GM19035 (cell line): ENCODE results near the gene CHN1.

Experiments
- ATAC-seq: cut with Tn5 transposase; IDR thresholded peaks from one replicate; pipeline ENCODE4 v1.9.1; 2021; ENCODE audit not compliant: unreplicated experiment

The CHN1 gene

GRCh38 chr2:174772472-174772801 lies 232.7 kb downstream of the CHN1 start:
- ATAC-seq = no peak

- ATAC-seq = peak; percentile 85
Observed at GRCh38 chr2:174771631-174772471, 233.3 kb downstream of the CHN1 start.

DNA sequence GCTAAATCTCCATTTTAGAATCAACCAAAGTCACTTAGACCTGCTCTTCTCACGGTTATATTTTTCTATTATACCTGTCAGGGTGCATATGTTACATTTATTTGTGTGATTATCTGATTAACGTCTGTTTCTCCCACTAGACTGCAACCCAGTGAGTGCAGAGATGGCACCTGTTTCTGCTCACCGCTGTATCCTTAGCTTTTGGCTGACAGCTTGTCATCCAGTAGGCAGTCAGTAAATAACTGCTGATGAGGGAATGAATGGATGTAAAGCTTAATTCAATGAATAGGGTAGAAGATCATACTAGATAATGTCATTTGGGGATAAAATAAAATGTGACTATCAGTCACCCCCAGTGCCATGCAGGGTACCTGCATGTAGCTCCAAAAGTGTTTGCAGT lies 234.0 kb downstream of the CHN1 start:
- no peak for ATAC-seq

DNA sequence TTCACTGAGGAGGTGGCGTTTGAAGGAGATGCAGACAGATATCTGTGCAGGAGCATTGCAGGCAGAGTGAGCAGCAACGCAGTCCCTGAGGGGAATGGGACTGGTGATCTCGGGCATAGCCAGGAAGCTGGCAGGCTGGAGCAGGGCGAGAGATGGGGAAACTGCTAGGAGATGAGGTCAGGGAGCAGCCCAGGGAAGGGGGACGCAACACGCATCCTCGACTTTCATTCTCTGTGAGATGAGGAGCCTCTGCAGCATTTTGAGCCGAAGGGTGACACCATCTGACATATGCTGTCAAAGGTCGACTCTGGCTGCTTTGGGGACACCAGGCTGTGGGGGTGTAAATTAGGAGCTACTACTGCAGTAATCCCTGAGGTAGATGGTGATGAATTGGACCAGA lies 236.6 kb downstream of the CHN1 start:
- no peak for ATAC-seq

DNA sequence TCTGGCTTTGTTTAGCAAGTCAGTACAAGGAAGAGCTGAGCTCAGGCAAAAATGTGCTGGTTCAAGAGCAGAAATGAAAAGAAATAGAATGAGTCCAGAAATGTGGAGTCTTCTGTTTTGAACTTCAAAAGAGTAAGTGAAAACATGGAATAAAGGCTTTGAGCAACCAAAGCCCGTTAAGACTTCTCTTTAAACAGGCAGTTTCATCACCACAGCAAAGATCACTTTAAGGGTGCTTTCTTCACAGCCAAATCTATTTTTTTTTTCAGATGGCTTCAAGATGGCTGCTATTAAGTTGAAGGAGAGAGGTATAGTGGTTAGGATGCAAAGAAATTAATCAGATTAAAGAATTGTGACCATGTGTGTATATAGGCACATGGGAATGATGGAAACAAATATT lies 238.9 kb downstream of the CHN1 start:
- no peak for ATAC-seq

DNA sequence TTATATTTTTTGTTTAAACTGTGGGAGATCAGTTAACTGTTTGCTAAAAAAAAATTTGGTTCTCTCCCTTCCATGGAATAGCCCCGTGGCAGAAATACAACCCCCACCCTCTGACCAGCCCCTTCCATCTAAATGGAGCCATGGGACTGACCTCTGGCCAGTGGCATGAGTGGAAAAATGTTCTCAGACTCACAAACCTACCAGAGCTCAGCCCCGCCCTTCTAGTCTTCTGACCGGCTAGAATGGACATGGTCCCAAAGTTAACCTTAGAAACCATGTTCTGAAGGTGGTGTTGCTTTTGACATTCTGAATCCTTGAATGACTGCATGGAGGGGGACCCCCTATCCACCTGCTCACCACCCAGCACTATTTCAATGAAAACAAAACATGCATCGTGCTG lies 239.6 kb downstream of the CHN1 start:
- ATAC-seq = no peak

- ATAC-seq = no peak
Observed at GRCh38 chr2:174764280-174765255, 240.6 kb downstream of the CHN1 start, which contains the start of gene CHRNA1. Gene CHRNA1 (minus strand): TSS chr2:174764472. CDS start chr2:174764394, 78 bp downstream.

DNA sequence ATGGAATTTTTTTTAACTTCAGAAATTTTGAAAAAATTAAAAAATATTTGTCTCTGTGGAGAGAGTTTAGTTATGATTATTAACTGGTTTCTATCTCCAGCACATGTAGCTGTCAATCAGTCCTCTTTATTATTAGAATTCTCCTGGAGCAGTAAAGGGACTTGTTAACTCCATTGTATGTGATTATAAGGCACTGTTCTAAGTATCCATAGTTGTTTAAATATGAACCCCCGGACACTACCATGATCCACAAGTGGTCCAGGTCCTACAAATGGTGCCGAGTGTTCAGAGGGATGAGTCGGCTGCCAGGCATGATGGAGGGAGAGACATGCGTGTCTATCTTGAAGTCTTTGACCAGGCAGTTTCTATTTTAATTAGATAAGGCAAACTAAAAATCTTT lies 241.4 kb downstream of the CHN1 start:
- no peak for ATAC-seq

DNA sequence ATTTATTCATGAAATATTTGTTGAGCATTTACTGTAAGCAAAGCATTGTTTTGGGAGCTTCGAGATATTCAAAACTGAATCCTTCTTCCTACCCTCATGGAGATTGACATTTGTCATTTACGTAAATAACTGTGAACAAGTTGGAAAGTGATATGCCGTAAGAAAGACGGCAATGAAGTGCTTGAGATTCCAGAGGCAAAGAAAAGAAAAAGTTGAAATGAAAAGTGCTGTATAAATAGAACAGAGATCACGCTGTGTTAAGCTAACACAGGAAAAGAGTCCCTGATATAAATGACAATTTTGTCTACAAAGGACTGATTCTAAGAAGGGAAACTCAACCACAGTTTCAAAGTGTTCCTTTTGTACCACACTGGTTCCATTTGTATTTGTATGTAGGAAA lies 242.7 kb downstream of the CHN1 start:
- ATAC-seq = no peak

- no peak for ATAC-seq
Observed at GRCh38 chr2:174761837-174762236, 243.3 kb downstream of the CHN1 start.

DNA sequence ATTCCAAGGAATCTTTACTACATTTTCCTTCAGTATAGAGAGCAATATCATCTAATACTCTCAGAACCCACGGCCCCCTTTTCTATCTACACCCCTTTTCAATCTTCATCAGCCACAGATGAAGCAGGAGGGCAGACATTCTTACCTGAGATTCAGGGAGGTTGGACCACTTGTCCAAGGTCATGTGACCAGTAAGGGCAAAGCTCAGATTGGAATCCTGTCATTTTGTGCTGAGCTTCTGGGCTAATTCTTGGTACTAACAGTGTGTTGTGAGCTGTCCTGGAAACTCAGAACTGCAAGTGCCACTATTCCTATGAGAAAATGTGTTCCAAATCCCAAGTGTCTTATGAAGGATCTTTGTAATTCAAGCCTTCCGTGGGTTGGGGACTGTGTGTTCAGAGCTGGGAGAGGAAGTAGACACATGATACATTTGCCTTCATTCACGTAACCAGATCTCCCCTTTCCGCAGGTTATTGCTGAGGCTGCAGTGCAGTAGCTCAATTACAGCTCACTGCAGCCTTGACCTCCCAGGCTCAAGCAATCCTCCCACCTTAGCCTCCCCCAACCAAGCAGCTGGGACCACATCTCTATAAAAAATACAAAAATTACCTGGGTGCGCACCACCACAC lies 244.2 kb downstream of the CHN1 start:
- ATAC-seq = no peak

DNA sequence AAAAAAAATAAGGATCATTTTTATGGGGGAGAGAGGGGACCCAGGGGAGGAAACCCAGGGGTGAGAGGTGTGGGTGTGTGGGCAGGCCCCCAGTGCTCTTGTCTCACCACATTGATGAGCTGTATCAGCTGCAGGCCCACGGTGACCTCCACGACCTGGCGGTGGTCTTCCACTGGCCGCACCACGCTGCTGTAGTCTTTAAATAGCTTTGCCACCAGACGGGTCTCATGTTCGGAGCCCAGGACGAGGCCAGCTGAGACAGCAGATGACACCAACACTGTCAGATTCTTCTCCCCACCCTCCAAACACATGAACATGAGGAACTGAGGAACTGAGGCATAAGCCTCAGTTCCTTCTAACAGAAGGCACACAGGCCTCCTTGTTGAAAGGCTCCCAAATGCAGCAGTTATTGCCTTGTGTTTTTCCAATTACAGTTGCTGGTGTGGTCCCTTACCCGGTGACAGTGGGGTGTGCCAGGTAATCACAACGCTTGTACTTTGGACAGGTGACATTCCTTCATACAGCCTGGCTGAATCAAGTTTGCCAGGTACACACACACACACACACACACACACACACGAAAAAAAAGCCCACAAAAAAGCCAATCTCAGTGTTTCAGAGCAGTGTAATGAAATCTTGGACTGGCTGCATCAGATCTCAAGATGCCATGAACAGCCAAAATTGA lies 245.7 kb downstream of the CHN1 start:
- ATAC-seq = no peak

DNA sequence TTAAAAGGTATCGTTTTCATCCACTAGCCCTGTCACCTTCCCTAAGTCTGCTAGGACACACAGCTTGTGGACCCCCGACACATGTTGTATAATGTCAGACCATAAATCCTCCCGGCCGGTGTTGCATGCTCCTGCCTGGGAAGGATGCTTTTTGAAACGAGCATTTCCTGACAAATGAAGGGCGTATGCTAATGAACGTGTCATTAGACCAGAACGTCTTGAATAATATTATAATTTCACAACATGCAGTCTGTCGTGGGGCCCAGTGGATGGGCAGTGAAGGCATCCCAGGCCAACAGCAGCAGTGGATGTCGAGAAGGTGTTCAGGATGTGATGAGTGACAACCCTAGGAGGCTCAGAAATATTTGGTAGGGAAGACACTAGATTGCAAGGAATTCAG lies 248.4 kb downstream of the CHN1 start:
- ATAC-seq = no peak

GRCh38 chr2:174753038-174753633 lies 252.0 kb downstream of the CHN1 start:
- peak; percentile 21 for ATAC-seq

DNA sequence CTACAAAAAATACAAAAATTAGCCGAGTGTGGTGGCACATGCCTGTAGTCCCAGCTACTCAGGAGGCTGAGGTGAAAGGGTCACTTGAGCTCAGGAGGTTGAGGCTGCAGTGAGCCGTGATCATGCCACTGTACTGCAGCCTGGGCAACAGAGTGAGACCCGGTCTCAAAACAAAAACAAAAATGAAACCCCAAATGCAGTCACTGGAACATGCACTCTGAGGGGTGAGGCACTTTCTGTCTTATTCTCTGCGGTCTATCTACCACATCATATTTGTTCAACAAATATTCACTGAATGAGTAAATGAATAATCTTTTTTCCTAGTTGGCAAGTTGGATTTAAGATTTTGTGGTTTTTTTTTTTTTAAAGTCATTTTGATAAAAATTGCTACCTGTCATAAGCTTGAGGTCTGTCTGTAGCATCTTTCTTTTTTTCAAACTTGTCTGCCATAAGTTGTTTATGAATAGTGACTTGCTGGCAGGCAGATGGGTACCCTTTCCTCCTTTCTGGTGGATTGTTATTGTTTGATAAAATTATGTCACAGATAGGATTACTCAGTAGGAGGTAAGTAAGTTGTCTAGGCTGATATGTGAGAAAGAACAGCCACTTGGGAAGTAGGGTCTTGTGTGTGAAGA lies 252.7 kb downstream of the CHN1 start:
- peak; percentile 85 for ATAC-seq

DNA sequence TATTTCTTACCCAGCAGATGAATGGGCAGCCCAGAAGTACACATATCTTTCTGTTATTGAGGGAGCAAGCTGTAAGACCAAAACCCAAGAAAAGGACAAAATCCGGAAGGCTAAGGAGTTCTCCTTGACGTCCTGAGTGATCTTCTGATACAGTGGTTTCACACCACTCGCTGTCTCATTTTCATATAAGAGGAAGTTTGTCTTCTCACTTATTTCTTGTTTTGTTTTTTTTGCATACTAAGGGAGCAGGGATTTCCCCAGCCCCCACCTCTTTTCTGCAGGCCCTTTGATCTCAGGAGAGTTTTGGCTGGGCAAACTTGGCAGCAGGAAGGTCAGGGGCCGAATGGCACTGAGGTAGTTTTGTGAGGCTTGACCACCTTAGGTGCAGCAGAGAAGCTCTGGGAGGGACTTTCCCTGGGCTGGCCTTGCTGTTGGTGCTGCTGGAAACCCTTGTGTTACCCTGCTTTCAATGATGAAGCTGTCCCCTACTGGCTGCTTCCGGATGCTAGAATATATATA lies 254.2 kb downstream of the CHN1 start:
- peak; percentile 56 for ATAC-seq

GRCh38 chr2:174749793-174750192 lies 255.4 kb downstream of the CHN1 start:
- no peak for ATAC-seq

DNA sequence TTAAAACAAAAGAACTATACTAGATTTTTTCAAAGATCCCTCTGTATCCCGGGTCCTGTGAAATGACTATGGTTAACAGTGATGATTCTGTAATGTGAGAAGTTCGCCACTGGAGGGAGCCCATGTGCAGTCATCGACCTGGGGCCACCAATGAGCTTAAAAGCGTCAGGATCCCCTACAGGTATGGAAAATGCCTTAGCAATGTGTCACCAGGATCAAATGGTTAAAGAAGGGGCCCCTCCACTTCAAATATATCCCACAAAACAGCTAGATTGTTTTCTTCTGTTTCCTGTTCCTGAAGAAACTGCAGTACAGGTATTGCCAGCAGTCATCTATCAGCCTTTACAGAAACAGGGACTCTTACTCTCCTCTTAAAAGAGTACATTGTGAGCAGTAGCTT lies 256.2 kb downstream of the CHN1 start:
- peak; percentile 22 for ATAC-seq
